ENCODE measurements around the gene MYL10. TPM values are rescaled to one million over a fixed set of nuclear protein-coding genes. Genes with fewer than 3 reads are reported as not detected.

MYL10 gene
- not detected in 2 replicates for total RNA-seq

DNA sequence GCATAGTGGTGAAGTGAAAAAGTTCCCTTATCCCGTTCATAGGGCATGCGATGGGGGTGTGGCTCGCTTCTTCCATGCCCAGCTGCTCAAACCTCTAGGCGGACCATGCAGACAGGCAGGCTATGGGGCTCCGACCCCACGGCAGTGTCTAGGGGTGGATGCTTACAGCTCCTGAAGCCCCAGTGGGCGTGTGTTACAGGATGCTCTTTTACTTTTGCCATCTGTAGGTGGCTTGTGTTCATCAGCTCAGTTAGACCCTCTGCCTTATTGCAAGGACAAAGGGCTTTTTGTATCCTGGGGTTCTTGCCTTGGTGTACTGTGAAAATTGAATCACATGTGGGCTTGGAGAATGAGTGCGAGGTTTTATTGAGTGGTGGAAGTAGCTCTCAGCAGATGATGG, at the start of gene MYL10:
Gene MYL10 (minus strand): TSS at position 126 of the 400 bp plus-strand sequence. CDS start 178 bp downstream, outside the sequence.
- TF ChIP-seq, protein P1, sequence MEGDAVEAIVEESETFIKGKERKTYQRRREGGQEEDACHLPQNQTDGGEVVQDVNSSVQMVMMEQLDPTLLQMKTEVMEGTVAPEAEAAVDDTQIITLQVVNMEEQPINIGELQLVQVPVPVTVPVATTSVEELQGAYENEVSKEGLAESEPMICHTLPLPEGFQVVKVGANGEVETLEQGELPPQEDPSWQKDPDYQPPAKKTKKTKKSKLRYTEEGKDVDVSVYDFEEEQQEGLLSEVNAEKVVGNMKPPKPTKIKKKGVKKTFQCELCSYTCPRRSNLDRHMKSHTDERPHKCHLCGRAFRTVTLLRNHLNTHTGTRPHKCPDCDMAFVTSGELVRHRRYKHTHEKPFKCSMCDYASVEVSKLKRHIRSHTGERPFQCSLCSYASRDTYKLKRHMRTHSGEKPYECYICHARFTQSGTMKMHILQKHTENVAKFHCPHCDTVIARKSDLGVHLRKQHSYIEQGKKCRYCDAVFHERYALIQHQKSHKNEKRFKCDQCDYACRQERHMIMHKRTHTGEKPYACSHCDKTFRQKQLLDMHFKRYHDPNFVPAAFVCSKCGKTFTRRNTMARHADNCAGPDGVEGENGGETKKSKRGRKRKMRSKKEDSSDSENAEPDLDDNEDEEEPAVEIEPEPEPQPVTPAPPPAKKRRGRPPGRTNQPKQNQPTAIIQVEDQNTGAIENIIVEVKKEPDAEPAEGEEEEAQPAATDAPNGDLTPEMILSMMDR (conservative IDR thresholded peaks at IDR 0.05; ENCODE audit: low read depth, low read length), result no peak
- no peak within 1 kb of the TSS for H3K4me3 ChIP-seq (ENCODE audit: low read depth, low read length)
- no peak for DNase-seq (ENCODE audit: low read depth)

DNA sequence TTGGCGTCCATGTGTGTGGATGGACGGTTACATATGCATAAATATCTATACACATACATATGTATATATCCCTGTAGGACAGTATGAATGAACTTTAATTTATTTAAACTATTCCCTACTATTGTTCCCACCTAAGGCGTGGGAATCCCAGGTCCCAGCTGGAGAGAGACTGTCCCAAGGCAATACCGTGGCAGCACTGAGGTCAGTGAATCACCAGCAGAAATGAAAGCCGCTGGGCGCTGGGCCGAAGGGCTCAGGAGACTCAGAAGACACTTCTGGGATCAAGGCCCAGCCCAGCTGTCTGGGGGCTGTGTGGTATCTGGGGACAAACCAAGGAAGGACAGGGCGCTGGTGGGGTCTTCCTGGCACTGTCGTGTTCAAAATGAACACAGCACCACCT, 49.6 kb upstream of the MYL10 start:
- TF ChIP-seq, protein P1 (conservative IDR thresholded peaks at IDR 0.05; ENCODE audit: low read depth, low read length), result no peak
- no peak overlapping the region for H3K4me3 ChIP-seq (ENCODE audit: low read depth, low read length)
- DNase-seq (ENCODE audit: low read depth), result no peak

DNA sequence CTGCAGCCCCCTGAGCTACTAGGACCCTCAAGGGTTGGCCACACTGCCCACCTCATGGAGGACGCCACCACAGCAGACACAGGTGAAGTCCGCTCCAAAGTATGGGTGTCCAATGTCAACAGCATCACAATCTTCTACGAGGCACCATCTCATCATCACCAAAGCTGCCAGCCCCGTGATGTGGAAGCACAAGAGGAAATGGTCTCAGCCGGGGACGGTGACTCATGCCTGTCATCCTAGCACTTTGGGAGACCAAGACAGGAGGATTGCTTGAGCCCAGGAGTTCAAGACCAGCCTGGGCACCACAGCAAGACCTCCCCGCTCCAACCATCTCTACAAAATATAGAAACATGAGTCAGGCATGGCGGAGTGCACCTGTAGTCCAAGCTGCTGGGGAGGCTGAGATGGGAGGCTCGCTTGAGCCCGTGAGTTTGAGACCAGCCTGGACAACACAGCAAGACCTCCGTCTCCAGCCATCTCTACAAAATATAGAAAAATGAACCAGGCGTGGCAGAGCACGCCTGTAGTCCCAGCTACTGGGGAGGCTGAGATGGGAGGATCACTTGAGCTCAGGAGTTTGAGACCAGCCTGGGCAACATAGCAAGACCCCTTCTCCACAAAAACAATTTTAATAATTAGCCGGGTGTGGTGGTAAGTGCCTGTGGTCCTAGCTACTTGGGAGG, 48.8 kb upstream of the MYL10 start:
- no peak for DNase-seq (ENCODE audit: low read depth)
- H3K4me3 ChIP-seq (ENCODE audit: low read depth, low read length), result no peak overlapping the region
- TF ChIP-seq, protein P1 (conservative IDR thresholded peaks at IDR 0.05; ENCODE audit: low read depth, low read length), result no peak

DNA sequence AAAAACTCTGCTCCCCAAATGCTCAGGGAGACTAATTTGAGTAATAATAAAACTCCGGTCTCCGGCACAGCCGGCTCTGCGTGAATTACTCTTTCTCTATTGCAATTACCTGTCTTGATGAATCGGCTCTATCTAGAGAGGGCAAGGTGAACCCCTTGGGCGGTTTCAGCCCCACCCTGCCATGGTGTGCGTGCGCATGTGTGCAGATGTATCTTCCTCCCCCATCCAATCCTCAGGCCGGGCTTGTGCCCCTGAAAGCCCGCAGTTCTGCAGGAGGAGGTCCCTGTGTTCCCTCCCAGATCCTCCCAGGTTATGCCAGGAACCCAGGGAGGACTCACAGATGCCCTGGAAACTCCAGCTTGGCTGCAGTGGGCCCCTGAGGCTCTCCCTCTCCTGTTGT, 48.3 kb upstream of the MYL10 start:
- no peak overlapping the region for H3K4me3 ChIP-seq (ENCODE audit: low read depth, low read length)
- TF ChIP-seq, protein P1 (conservative IDR thresholded peaks at IDR 0.05; ENCODE audit: low read depth, low read length), result no peak
- no peak for DNase-seq (ENCODE audit: low read depth)

DNA sequence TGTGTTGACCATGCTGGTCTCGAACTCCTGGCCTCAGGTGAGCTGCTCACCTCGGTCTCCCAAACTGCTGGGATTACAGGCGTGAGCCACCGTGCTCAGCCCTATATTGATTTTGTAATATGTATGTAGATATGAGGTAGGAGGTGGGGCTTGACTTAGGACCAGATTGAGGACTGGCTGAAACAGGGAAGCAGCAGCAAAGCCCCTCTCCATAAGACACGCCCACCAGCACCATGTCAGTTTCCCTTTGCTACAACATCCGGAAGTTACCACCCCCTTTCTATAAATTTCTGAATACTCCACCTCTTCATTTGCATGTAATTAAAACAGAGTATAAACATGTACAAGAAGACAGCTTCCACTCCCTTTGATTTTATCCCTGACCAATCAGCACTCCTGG, 47.9 kb upstream of the MYL10 start:
- H3K4me3 ChIP-seq (ENCODE audit: low read depth, low read length), result no peak overlapping the region
- DNase-seq (ENCODE audit: low read depth), result no peak
- TF ChIP-seq, protein P1 (conservative IDR thresholded peaks at IDR 0.05; ENCODE audit: low read depth, low read length), result no peak

DNA sequence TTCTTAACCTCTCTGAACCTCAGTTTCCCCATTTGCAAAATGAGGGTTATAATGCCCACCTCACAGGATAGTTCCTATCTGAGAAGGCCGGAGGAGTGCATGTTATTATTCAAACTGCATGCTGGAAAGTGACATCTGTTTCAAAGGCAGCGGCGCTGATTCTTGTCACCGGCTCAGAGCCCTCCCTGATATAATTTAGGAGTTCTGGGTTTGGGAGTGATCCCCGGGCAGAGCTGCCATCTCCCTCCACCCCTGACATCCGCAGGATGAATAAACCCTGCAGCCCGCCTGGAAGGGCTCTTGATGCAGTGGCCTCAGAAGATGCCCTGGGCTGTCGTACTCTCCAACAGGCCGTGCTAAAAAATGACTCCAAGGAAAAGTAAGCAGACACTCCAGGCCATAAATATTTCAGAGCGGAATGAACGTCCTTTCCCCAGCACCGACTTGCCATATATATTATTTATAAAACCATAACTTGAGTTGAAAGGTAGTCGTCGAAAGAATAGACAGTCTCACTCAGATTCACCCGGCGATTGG, 47.0 kb upstream of the MYL10 start:
- TF ChIP-seq, protein P1 (conservative IDR thresholded peaks at IDR 0.05; ENCODE audit: low read depth, low read length), result no peak
- no peak for DNase-seq (ENCODE audit: low read depth)
- H3K4me3 ChIP-seq (ENCODE audit: low read depth, low read length), result no peak overlapping the region

DNA sequence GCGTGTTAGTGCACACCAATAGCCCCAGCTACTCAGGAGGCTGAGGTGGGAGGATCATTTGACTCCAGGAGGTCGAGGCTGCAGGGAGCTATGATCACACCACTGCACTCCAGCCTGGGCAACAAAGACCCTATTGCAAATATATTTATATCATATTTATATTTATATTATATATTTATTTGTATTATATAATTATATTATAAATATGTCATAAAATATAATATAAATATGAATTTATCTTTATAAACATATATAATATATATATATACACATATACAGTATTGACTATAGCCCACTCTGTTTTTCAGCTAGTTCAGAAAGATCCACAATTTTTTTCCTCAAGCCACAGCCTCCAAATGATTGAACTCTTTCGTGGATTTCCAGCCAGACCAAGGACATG, 45.3 kb upstream of the MYL10 start:
- DNase-seq (ENCODE audit: low read depth), result no peak
- TF ChIP-seq, protein P1 (conservative IDR thresholded peaks at IDR 0.05; ENCODE audit: low read depth, low read length), result no peak
- H3K4me3 ChIP-seq (ENCODE audit: low read depth, low read length), result no peak overlapping the region
